ENCODE measurements around the gene OTULIN.
A peak's percentile ranks its signal among the peaks of the same experiment; 100 is the strongest.

Gene OTULIN

GRCh38 chr5:14686517-14686916, 22.0 kb downstream of the OTULIN start:
- no peak for DNase-seq (ENCODE audit: low read depth, low spot score)
- no peak overlapping the region for H3K4me3 ChIP-seq (ENCODE audit: low read depth, low read length)
- in situ Hi-C loops (cut with HindIII; ENCODE audit: low sequenced_read_pairs), result no loop called here
- TF ChIP-seq CTCF (IDR thresholded peaks at IDR 0.05; ENCODE audit: low read depth, low read length), result no peak

GRCh38 chr5:14687023-14687665, 22.6 kb downstream of the OTULIN start:
- DNase-seq (ENCODE audit: low read depth, low spot score), result peak; percentile 54
- H3K4me3 ChIP-seq (ENCODE audit: low read depth, low read length), result no peak overlapping the region
- in situ Hi-C loops (cut with HindIII; ENCODE audit: low sequenced_read_pairs), result no loop called here
- no peak for TF ChIP-seq CTCF (IDR thresholded peaks at IDR 0.05; ENCODE audit: low read depth, low read length)

GRCh38 chr5:14693070-14693469, 28.6 kb downstream of the OTULIN start:
- in situ Hi-C loops (cut with HindIII; ENCODE audit: low sequenced_read_pairs), result no loop called here
- H3K4me3 ChIP-seq (ENCODE audit: low read depth, low read length), result no peak overlapping the region
- no peak for DNase-seq (ENCODE audit: low read depth, low spot score)
- no peak for TF ChIP-seq CTCF (IDR thresholded peaks at IDR 0.05; ENCODE audit: low read depth, low read length)

- in situ Hi-C loops (cut with HindIII; ENCODE audit: low sequenced_read_pairs), result no loop called here
- no peak overlapping the region for H3K4me3 ChIP-seq (ENCODE audit: low read depth, low read length)
- DNase-seq (ENCODE audit: low read depth, low spot score), result no peak
- TF ChIP-seq CTCF (IDR thresholded peaks at IDR 0.05; ENCODE audit: low read depth, low read length), result no peak
These were observed 30.6 kb downstream of the OTULIN start for GRCh38 chr5:14695152-14695551.

- H3K4me3 ChIP-seq (ENCODE audit: low read depth, low read length), result no peak overlapping the region
- in situ Hi-C loops (cut with HindIII; ENCODE audit: low sequenced_read_pairs), result no loop called here
- no peak for TF ChIP-seq CTCF (IDR thresholded peaks at IDR 0.05; ENCODE audit: low read depth, low read length)
- no peak for DNase-seq (ENCODE audit: low read depth, low spot score)
These were observed 31.5 kb downstream of the OTULIN start for GRCh38 chr5:14696057-14696456.

GRCh38 chr5:14696851-14697250, 32.3 kb downstream of the OTULIN start:
- no peak for DNase-seq (ENCODE audit: low read depth, low spot score)
- in situ Hi-C loops (cut with HindIII; ENCODE audit: low sequenced_read_pairs), result no loop called here
- TF ChIP-seq CTCF (IDR thresholded peaks at IDR 0.05; ENCODE audit: low read depth, low read length), result no peak
- H3K4me3 ChIP-seq (ENCODE audit: low read depth, low read length), result no peak overlapping the region

All from astrocyte of the spinal cord (primary cell).